Upper lobe of left lung (tissue), 4 donors: Measurements from ENCODE around the gene VTCN1.

Experiments
- EP300 ChIP-seq, 4 donors: sonication (generic); formaldehyde crosslinking; IDR thresholded peaks; one replicate each; pipeline ENCODE4 v1.5.1; 2017; ENCODE audit warnings: antibody characterized with exemption in 4 of 4, control low read depth in 2 of 4
- POLR2A ChIP-seq, 4 donors: fragments of 450-650 bp; IDR thresholded peaks; one replicate each; pipeline ENCODE4 v1.5.1; 2016 to 2017; ENCODE audit warnings: antibody characterized with exemption in 4 of 4, mild to moderate bottlenecking in 2 of 4
- POLR2AphosphoS5 ChIP-seq, 2 donors: sonication (generic); formaldehyde crosslinking; IDR thresholded peaks; one replicate each; pipeline ENCODE4 v1.5.1; 2017; ENCODE audit warnings: antibody characterized with exemption in 2 of 2
- TF ChIP-seq, protein P1 (sequence below), 6 experiments: fragments of 450-650 bp in 4 of 6; fragments of 200-600 bp in 2 of 6; sonication (generic) in 2 of 6; IDR thresholded peaks; one replicate each; pipeline ENCODE4 v1.5.1; 2016 to 2019; ENCODE audit warnings: antibody characterized with exemption in 6 of 6

DNA sequence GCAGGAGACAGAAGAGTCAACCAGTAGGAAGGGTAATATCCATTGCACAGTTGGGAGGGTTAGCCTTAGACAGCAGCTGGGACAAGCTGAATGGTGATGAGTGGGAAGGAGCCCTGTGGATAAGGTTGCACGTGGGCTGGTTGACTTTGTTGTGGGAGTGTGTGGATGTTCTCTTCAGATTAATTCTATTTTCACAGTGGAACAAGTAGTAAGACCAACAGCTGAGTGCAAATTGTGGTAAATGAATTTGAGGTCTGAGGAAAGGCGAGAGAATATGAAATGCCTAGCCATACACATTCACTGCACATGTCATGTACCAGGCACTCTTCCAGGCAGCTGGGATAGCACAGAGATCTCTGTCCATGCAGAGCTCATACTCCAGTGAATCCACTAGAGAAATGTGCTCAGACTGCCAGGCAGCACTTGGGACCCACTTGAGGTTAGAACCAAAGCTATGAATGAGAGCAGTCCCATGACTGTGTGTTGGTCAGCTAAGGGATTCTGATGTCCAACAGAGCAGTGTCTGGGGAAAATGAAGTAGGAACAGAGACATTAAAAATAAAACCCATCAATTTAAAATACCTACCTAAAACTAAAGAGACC lies 25.2 kb upstream of the VTCN1 start:
- TF ChIP-seq POLR2A (IDR thresholded peaks at IDR 0.05) (no peak), POLR2AphosphoS5 (IDR thresholded peaks at IDR 0.05) (no peak), EP300 (IDR thresholded peaks at IDR 0.05) (no peak)
- TF ChIP-seq, protein P1, sequence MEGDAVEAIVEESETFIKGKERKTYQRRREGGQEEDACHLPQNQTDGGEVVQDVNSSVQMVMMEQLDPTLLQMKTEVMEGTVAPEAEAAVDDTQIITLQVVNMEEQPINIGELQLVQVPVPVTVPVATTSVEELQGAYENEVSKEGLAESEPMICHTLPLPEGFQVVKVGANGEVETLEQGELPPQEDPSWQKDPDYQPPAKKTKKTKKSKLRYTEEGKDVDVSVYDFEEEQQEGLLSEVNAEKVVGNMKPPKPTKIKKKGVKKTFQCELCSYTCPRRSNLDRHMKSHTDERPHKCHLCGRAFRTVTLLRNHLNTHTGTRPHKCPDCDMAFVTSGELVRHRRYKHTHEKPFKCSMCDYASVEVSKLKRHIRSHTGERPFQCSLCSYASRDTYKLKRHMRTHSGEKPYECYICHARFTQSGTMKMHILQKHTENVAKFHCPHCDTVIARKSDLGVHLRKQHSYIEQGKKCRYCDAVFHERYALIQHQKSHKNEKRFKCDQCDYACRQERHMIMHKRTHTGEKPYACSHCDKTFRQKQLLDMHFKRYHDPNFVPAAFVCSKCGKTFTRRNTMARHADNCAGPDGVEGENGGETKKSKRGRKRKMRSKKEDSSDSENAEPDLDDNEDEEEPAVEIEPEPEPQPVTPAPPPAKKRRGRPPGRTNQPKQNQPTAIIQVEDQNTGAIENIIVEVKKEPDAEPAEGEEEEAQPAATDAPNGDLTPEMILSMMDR (IDR thresholded peaks at IDR 0.05) = no peak
